SIG-M5 (cell line): ENCODE measurements around the gene MAGEA4.

ENCODE experiments used
- DNase-seq: peaks from one replicate; lab custom pipeline; 2025; lab: John Stamatoyannopoulos, UW

The MAGEA4 gene

DNA sequence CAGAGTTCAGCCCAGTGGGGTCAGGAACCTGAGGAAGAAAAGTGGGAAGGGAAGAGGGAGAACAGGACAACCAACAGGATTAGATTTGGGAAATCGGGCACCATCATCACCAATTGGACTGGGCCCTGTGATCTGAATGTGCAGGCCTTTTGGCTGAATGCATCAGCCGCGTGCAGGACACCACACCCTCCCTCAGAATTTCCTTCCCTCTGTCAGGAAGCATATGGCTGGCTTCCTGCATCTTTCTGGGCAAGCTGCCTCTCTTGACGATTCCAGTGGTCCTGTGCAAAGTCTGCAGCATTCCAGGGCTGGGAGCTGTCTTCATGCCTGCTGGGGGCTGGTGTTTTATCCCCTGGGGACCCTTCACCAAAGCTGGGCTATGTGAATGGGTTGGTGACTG, 16.4 kb downstream of the MAGEA4 start:
- no peak for DNase-seq

DNA sequence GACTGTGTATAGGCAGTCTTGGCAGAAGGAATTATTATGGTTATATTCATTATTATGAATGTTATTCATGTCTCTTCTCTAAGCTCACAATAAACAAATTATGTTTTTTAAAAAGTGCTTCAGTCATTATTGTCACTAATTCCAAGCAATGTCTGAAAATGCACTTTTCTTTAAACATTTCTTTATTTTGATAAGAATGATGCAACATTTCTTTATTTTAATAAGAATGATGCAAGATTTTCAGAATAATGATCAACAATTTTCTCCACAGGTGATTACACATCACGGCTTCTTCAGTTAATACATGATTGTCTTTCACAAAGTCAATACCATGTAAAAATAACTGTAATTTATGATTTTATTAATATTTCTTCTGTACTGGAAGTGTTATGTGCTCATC, 22.7 kb downstream of the MAGEA4 start:
- DNase-seq, result no peak

DNA sequence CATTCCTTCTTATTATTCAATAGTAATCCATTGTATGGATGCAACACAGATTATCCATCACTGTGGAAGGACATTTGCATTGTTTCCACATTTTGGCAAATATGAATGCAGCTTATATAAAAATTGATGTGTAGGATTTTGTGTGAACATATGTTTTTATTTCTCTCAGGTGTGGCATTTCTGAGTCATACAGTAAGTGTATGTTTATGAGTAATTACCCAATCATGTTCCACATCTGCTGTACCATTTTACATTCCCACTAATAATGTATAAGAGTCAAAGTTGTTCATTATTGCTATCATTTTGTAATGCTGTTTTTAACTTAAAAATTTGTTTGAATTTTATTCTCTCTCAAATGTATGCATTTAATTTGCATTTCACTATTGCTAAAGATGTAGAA, 25.5 kb downstream of the MAGEA4 start:
- DNase-seq, result no peak

DNA sequence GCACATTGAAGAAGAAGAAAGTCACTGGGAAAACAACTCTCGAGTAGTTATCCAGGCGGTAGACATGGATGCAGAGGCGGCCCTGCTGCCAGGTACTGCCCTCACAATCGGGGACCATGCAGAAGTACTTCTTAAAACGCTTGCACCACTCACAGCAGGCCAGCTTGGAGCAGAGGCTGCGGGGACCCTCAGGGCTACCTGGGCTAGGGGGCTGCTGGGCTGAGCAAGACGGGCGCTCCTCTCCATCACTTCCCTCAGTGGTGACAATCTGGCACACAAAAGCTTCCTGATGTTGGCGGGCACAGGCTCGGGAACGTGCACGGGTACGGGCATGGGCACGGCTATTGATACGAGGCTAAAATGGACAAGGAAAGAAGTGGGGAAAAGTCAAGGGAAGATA, 42.0 kb downstream of the MAGEA4 start:
- DNase-seq, result no peak

DNA sequence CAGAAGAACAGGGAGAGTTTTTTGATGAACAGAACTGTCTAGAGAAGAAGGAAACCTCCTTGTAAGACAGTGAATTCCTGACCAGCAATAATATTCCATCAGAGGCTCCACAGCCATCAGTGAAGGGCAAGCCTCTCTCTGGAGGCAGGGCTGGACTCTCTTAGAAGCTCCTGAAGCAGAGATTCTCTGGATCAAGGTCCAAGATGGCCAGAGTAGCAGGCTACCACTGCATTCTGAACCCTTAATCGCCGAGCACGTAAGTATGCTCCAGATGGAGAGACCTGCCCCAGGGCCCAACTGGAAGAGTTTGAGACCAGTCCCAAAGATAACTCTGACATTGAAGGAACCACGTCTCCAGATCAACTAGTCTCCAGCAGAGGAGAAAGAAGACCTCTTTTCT, 45.4 kb downstream of the MAGEA4 start:
- no peak for DNase-seq

DNA sequence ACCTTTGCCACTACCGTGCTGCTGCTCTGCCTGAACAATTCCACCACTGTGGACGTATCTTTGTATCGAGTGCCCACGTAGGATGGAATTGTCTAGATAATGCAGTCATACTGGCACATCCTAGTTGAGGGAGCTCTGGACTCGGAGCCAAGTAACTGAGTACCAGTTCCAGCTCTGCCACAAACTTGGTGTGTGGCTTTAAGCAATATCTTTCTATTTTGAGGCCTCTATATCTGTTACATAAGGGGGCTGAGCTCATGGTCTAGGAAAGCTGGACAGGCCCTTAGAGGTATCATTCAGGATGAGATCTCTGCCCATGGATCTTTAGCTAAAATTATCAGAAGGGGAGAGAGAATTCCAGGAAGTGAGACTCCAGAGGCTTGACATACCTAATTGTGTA, 49.3 kb downstream of the MAGEA4 start:
- DNase-seq, result no peak

DNA sequence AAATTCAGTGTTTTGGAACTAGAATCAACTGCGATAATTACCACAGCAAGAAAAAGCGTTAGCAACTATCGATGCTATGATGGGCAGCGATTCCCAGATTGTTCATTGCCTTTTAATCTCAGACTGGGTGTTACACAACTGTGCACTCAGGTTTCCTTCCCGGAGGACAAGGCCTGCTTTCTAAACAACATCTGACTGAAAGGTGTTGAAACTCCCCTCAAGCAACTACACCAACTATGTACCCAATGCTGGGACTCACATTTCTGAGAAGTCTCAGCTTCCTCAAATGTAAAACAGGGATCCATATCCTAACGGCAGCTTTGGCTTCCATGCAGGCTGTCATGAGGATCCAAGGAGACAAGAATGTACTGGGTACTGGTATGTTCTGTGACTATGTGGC, 53.5 kb downstream of the MAGEA4 start:
- no peak for DNase-seq

DNA sequence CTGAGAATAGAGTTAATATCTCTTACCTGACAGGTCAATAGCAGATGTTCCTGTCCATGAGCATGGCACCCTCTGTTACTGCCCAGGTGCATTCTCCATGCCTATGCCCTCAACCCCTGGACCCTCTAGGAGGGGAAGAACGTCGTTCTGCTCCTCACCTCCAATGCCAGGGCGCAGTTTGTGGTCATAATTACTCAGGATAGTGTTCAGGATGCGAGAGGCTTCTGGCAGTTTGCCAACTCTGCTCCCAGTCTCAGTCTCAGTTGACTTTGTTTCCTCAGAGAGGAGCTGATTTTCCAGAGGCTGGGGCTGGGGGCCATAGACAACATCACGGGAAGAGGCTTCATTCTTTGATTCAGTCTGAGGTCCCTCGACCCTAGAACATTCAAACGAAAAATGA, 57.3 kb downstream of the MAGEA4 start:
- DNase-seq, result no peak

DNA sequence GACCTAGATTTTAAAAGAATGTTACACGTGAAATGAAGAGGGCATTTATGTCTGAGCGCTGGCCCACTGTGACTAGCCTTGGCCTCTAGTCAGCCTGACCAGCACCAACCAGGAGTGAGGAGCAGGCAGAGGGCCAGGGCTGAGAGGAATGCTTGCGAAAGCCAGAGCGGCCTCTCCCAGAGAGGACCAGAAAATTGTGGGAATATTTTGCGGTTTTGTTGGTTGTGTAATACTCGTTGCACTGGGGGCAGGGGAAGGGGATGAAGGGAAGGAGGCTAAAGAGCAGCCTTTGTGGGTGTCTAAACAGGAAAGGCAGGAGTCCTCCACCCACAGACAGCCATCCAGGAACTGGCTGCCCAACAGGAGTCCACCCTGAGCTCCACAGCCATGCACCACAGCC, 58.0 kb downstream of the MAGEA4 start:
- no peak for DNase-seq

DNA sequence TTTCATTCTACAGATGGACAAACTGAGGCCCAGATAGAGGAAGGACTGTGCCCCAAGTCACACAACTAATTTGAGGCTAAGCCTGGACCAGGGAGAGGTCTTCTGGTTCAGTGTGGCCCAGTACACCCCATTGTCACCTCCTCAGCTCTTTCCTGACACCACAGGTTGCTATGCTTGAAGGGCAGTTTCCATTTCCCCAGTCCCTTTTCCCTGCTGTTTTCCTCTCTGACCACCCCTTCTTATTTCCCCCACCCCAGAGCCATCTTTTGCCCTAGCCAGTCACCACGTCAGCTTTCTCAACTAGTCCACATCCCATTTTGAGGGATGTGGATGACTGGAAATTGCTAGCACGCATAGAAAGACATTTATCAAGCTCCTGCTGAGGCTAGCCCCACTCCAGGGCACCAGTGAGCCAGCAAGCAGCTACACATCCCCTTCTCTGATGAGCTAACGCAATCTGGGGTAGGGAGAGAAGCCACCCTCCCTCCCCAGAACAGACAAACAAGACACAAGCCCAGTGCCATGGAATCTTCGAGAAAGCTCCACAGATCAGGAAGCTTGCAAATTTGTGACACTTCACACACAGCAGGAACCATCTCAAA, 60.5 kb downstream of the MAGEA4 start:
- no peak for DNase-seq

DNA sequence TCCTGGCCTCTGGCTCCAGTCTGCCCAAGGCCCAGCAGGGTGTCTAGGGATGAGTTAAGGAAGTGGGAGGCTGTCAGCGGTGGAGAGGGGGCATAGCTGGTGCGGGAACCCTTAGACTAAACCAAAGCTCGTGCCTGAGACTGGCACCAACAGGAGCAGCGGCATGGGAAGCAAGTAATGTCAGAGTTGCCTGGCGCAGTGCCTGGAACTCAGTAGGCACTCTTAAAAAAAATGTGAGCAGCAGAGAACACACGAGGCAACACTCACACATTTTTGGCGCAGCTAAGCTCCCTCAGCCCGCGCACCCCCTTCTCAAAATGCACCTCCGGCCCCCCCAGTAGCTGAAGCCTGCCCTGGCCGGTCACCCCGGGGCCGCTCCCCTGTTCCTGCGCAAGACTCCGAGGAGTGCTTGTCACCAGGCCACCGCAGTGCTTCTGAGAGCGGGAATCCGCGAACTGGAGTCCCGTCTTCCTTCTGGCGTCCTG, 61.2 kb downstream of the MAGEA4 start:
- DNase-seq, result no peak
